WERI-Rb-1 (cell line): ENCODE results near the gene MYBBP1A.

Experiments used
- DNase-seq: peaks from one replicate; pipeline ENCODE4 v3.0.0-alpha.2; 2020
- H3K27ac ChIP-seq: fragments of 250-450 bp; sonication (Bioruptor Pico); 2 replicates; pipeline ENCODE4 v1.5.1; 2020; ENCODE audit warnings: mild to moderate bottlenecking, moderate library complexity
- H3K27me3 ChIP-seq: fragments of 250-450 bp; sonication (Bioruptor Pico); 2 replicates; pipeline ENCODE4 v1.5.1; 2021; ENCODE audit warnings: mild to moderate bottlenecking, low read depth, moderate library complexity; ENCODE audit not compliant: insufficient read depth, severe bottlenecking
- H3K36me3 ChIP-seq: fragments of 250-450 bp; sonication (Bioruptor Pico); 2 replicates; pipeline ENCODE4 v1.5.1; 2020; ENCODE audit warnings: mild to moderate bottlenecking, moderate library complexity
- H3K4me3 ChIP-seq: 2 replicates; pipeline ENCODE4 v1.5.1; 2011; ENCODE audit warnings: low read depth, mild to moderate bottlenecking, control low read depth, low read length
- H3K9me3 ChIP-seq: fragments of 250-450 bp; sonication (Bioruptor Pico); 2 replicates; pipeline ENCODE4 v1.5.1; 2021; ENCODE audit warnings: mild to moderate bottlenecking, moderate library complexity; ENCODE audit not compliant: severe bottlenecking
- CTCF ChIP-seq: IDR thresholded peaks from 2 replicates; pipeline ENCODE4 v1.5.1; 2011; ENCODE audit warnings: low read depth, mild to moderate bottlenecking, control low read depth, inconsistent platforms, low read length

Gene MYBBP1A

GRCh38 chr17:4537451-4538235 is 17.5 kb downstream of the MYBBP1A start:
- no peak for DNase-seq
- TF ChIP-seq CTCF: no peak
- Histone ChIP-seq H3K4me3 (no peak overlapping the region), H3K27me3 (no peaks in the 10 kb centered on the region), H3K9me3 (no peaks in the 10 kb centered on the region), H3K36me3 (peaks cover 35% of the 10 kb centered on the region), H3K27ac (no peak overlapping the region)

GRCh38 chr17:4536742-4537411 is 18.3 kb downstream of the MYBBP1A start:
- no peak for DNase-seq
- H3K27me3 ChIP-seq: no peaks in the 10 kb centered on the region
- H3K4me3 ChIP-seq: no peak overlapping the region
- H3K36me3 ChIP-seq: peaks cover 27% of the 10 kb centered on the region
- TF ChIP-seq CTCF: no peak
- H3K27ac ChIP-seq: no peak overlapping the region
- no peaks in the 10 kb centered on the region for H3K9me3 ChIP-seq

GRCh38 chr17:4536259-4536741 is 18.9 kb downstream of the MYBBP1A start:
- DNase-seq: no peak
- Histone ChIP-seq H3K27me3 (no peaks in the 10 kb centered on the region), H3K4me3 (no peak overlapping the region), H3K36me3 (peaks cover 21% of the 10 kb centered on the region), H3K27ac (no peak overlapping the region), H3K9me3 (no peaks in the 10 kb centered on the region)
- no peak for TF ChIP-seq CTCF

- peaks cover 20% of the 10 kb centered on the region for H3K36me3 ChIP-seq
- H3K4me3 ChIP-seq: no peak overlapping the region
- no peaks in the 10 kb centered on the region for H3K27me3 ChIP-seq
- TF ChIP-seq CTCF: no peak
- H3K27ac ChIP-seq: no peak overlapping the region
- H3K9me3 ChIP-seq: no peaks in the 10 kb centered on the region
- no peak for DNase-seq
Observed at GRCh38 chr17:4535667-4536258, 19.4 kb downstream of the MYBBP1A start.

- Histone ChIP-seq H3K9me3 (no peaks in the 10 kb centered on the region), H3K27me3 (no peaks in the 10 kb centered on the region), H3K36me3 (peaks cover 20% of the 10 kb centered on the region), H3K4me3 (no peak overlapping the region), H3K27ac (no peak overlapping the region)
- DNase-seq: no peak
- no peak for TF ChIP-seq CTCF
Observed at GRCh38 chr17:4534928-4535666, 20.1 kb downstream of the MYBBP1A start.
